ENCODE results near the gene FANCB.

DNA sequence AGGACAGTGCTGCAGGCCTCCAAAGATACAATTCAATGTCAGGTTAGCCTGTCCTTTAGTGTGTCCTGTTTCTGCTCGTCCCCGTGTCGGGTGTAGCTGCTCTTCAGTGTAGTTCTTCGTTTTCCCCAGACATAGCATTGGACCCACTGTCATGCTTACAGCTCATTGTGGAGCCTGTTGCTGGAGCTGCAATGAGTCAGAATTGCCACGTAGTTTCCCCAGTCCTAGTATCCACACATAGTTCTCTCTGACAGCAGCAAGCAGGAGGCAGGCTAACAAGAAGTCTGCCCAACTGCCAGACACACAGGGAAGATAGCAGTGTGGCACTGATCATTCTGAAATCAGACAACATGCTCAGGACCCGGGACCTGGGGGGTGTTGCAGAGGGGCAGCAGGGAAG is 49.6 kb upstream of the FANCB start:
- TF ChIP-seq CTCF (IDR thresholded peaks at IDR 0.05): no peak
- TF ChIP-seq CREM (CRISPR knock-in tag; IDR thresholded peaks at IDR 0.05): no peak
- TF ChIP-seq ERG (CRISPR knock-in tag; IDR thresholded peaks at IDR 0.05): no peak
- no peak for TF ChIP-seq MYBL2 (CRISPR knock-in tag; IDR thresholded peaks at IDR 0.05)
- TF ChIP-seq USF2 (CRISPR knock-in tag; IDR thresholded peaks at IDR 0.05): no peak

All from WTC11 (cell line).